Measurements from ENCODE around the gene SMIM38.

Gene SMIM38

DNA sequence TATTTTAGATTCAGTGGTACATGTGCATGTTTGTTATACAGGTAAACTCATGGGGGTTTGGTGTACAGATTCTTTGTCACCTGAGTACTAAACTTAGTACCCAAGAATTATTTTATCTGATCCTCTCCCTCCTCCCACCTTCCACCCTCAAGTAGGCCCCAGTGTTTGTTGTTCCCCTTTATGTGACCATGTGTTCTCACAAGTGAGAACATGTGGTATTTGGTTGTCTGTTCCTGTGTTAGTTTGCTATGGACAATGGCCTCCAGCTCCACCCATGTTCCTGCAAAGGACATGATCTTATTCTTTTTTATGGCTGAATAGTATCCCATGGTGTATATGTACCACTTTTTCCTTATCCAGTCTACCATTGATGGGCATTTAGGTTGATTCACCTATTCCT, 6.8 kb downstream of the SMIM38 start:
- DNase-seq, result no peak

DNA sequence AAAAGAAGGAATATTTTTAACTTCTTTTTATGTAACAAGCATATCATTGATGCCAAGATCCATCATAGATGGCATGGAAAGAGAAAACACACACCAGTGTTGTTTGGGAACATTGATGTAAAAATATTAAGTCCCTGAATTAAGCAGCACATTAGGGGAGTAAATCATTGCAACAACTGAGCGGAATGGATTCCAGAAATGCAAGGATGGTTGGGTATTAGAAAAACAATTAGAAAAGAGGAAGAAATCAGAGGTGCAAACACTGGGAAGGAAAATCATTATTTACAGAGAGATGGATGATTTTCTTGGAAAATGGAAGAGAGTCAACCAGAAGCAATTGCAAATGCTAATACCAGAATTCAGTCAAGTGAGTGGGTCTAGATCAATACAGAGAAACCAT, 8.1 kb downstream of the SMIM38 start:
- DNase-seq, result no peak

DNA sequence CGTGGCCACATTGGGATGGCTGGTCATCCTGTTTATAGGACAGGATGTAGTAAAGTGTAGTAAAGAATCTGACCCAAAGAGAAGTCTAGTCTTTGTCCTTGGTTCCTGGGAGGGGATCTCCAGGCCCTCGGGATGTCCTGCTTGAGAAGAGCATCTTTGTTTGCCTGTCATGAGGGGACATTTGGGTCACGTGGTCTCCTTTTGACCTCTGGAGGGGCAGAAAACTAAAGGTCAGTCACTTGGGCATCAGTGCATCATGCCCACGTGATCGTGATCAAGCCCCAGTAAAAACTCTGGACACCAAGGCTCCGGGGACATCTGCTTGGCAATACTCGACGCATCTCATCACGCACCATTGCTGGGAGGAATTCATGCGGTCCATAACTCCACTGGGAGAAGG, 9.1 kb downstream of the SMIM38 start:
- DNase-seq, result no peak

DNA sequence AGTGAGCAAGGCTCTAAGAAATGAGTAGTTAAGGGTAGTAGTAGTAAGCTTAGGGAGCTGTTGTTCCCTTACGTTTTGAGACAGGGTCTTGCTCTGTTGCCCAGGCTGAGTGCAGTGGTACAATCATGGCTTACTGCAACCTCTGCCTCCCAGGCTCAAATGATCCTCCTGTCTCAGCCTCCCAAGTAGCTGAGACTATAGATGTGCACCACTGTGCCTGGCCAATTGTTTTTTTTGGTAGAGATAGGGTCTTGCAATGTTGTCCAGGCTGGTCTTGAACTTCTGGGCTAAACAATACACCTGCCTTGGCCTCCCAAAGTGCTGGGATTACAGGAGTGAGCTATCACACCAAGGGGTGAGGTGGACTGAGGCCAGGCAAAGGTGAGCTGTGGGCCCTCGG, 10.0 kb downstream of the SMIM38 start:
- no peak for DNase-seq

DNA sequence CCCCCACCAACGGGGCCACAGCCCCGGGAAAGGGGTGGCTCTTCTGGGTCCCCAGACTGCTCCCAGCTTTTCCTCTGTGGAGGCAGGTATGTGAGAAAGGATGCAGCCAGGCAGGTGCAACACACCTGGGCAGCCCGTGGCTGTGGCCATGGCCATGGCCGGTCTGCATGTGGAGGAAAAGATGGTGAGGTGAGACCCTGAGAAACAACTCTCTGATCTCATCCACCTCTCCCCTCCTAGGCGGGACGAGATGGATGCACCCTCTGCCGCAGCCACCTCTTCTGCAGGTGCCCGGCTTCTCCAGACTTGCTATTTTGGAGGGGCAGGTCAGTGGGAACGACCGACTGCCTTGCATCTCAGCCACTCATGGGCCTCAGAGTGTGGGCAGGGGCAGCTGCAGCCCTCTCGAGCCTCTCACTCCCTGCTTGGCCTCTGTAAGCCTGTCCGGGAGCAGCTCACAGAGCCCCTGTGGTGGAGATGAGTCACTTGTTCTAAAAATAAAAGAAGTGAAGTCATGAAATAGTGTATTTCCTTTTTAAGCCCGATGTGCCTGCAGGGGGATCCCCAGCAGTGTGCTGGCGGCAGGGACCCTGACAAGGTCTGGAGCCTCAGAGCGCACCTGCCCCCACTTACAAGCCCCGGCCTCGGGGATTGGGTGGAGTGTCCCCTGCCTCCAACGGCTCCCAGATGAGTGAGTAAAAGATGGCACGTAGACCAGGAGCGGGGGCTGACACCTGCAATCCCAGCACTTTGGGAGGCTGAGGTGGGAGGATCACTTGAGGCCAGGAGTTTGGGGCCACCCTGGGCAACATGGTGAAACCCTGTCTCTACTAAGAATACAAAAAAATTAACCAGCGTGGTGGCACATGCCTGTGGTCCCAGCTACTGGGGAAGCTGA, 10.7 kb downstream of the SMIM38 start:
- DNase-seq, result peak; percentile 26

DNA sequence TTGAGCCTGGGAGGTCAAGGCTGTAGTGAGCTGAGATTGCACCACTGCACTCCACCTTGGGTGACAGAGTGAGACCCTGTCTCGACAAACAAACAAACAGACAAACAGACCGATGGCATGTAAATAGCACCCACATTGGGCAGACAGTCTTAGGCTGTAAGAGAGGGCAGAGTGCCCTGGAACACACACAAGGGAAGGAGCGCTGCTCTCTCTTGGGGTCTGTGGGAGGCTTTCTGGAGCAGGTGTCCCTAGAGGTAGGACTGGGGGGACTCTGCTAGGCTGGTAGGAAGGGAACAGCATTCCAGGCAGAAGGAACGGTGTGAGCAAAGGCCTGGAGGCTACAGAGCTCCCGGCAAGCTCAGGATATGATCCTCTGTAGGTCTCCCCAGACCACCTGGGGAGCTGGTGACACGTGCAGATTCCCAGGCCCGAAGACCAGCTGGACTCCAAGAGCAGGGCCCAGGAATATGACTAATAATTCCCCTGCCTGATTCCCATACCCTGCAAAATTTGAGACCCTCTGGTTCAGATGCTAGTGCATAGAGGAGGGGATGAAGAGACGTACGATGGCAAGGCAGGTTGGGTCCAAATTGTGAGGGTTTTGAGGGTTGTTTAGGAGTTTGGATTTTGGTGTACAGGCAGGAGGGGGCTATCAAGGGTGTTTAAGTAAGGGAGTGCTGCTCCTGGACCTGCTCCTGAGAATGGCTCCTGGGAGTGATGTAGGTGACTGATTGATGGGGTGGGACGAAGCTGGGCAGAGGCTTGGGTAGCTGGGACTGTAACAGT, 11.6 kb downstream of the SMIM38 start:
- DNase-seq, result no peak

DNA sequence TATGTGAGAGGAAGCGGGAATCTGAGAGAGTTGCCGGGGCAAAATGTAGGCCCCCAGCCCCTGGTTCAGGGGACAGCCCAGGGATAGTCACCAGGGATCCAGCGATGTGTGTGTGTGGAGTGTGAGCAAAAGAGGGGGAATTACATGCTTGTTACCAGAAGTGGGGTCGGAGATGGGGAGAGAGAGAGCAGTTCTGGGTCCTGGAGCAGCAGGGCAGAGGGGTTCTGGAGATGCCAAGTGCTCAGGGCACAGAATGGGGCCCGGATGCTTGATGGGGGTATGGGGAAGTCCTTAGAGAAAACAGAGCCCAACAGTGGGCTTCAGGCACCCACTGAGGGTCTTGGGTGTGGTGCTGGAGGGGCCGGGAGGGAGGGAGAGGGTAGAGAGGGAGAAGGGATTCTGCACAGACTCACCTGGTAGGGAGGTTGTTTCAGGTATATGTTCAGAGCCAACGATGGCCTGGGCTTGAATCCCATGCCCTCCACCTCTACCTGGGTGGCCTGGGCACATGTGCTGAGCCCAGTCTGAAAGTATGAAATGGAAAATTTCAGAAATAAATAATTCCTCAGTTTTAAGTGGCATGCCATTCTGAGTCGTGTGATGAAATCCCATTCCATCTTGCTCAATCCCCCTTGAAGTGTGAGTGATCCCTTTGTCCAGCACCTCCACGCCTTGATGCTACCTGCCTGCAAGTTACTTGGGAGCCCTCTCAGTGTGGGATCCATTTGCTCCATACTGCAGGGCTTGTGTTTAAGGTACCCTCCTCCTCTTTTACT, 12.4 kb downstream of the SMIM38 start:
- DNase-seq, result no peak

DNA sequence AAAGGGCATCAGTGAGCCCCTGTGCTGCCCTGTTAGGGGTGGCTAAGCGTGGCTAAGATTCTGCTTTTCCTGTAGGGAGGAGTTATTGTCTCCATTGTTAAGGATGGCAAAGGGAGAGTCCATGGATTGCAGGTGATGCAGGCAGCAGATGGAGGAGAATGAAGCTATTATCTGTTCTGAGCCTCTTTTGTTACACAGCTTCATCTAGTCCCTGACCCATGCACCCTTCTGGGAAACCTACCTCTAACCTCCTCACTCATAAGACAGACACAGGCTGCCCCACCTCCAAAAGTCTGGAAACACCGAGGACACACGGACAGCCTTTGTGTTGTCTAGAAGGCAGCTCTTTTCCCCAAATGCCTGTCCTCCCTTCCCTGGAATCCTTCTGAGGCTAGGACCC, 13.7 kb downstream of the SMIM38 start:
- no peak for DNase-seq

DNA sequence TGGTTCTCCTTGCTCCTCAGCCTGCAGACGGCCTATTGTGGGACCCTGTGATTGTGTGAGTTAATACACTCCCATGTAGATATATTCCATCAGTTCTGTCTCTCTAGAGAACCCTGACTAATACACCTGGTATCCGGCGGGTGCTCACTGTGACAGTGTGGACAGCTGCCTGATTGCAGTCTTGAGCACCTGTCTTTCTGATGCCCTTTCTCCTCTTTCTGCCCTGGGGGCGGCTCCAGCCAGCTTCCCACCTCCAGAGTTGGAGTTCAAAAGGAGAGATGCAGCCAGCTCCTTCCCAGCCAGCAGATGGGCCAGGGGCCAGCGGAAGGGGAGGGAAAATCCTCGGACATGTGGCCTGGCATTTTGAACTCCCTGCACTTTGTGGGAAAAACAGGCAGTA, 15.0 kb downstream of the SMIM38 start:
- no peak for DNase-seq

DNA sequence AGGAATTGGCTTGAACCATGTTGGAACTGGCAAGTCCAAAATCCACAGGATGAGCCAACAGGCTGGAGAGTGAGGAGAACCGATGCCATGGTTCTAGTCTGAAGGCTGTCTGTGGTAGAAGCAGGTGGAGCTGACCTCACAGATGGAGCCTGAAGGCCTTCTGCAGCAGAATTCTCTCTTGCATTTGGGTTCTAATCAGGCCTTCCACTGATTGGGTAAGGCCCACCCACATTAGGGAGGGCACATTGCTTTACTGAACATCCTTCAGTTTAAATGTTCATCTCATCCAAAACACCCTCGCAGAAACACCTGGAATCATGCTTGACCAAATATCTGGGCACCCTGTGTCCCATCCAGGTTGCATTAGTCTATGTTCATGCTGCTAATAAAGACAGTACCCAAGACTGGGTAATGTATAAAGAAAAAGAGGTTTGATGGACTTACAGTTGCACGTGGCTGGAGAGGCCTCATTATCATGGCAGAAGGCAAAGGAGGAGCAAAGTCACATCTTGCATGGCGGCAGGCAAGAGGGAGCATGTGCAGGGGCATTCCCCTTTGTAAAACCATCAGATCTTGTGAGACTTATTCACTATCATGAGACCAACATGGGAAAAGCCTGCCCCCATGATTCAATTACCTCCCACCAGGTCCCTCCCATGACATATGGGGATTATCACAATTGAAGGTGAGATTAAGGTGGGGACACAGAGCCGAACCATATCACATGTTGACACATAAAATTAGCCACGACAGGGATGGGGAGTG, 15.9 kb downstream of the SMIM38 start:
- no peak for DNase-seq

DNA sequence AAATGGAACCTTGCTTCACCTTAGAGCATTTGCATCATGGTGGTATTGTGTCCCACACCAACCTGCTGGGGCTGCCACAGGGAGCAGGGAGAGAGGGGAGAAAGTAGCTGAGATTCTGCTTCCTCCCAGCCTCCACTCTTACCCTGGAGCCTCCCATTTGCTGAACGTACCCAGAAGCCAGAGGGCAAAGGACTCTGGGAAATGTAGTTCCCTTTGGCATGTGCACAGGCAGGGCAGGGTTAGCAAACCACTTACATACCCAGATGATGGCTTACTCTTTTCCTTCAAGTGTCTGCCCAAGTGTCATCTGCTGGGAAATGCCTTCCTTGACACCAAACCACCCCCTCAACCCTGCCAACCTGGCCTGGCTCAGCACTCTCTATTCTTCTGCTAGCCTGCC, 16.9 kb downstream of the SMIM38 start:
- DNase-seq, result no peak

DNA sequence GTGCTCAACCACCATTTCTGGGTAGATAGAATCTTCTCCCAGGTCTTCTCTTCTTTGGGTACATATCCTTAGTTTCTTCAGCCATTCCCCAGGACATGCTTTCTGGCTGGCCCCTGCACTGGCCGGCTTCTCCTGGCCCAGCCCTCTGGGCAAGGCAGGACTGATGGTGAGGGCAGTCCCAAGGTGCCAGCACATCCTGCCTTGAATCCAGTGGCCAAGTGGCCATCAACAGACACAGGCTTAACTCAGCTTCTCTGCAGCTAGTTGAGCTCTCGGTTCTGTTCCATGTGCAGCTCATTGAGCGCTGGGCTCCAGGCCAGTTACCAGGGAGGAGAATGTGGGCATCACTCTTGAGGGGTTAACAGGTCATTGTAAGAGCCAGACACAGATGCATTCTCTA, 17.6 kb downstream of the SMIM38 start:
- no peak for DNase-seq

DNA sequence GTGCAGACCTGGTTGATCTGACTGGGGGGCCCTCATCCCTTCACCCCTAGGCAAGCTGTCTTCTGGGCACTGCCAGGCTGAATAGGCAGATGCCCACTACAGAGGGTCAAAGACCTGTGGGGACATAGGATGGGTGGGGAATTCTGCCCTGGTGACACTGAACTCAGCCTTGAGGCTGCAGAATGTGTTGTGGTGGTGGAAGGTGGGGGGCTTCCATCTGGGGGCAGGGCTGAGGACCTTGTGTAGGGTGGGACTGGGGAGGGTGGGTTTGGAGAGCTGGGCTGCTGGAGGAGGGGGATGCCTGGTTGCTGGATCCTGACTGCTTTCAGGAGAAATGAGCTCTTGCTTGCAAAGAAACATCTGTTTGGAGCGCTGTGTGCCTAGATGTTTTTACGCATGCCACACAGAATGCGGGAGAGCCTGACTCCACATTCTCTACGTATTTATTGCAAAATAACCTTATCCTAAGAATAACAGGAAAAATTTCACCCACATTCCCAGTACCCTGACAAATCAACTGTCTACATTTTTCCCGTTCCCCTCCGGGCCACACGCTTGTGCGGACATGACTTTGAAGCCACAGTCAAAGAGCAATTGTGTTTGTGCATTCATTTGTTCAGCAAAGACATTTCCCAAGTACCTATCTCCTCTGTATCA, 18.3 kb downstream of the SMIM38 start:
- DNase-seq, result no peak

DNA sequence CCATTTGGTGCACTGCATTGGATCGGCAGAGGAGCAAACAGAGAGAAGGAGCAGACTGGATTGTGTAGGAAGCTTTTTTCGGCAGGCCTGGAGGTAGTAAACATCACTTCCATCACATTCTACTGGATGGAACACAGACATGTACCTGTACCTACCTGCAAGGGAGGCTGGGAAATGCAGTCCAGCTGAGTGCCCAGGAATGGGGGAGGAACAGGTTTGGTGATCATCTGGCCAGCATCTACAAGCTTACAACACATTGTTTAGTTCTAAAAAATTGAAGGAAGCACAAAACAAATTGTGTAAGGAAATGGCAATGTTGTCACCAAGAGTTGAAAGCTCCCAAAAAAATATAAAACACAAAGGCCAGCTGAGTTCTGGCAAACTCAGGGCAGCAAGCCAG, 19.1 kb downstream of the SMIM38 start:
- DNase-seq, result no peak

DNA sequence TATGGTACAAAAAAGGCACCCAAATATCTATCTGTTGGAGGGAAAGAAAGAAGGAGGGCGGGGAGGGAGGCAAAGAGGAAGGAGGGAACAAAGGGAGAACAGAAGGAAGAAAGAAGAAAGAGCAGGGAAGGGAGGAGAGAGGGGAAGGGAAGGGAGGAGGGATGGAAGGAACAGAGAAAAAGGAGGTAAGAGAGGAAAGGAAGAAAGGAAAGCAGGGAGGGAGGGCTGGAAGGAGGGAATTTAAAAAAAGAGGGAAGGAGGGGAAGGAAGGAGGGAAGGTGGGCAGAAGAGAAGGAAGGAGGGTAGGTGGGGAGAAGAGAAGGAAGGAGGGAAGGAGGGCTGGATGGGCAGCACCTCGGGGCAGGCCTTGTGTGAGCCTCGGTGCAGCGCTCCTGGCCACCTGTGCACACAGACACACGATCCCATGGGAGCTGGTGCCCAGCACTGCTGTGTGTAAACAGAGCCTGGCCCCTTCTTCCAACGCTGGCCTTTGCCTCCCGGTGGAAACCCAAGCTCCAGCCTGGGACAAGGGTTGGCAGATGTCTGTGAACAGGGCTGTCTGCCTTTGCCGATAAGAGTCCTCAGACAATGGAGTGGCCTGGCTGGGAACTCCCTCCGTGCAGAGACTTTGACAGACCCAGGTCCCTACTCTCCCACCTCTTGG, 23.2 kb downstream of the SMIM38 start:
- no peak for DNase-seq

DNA sequence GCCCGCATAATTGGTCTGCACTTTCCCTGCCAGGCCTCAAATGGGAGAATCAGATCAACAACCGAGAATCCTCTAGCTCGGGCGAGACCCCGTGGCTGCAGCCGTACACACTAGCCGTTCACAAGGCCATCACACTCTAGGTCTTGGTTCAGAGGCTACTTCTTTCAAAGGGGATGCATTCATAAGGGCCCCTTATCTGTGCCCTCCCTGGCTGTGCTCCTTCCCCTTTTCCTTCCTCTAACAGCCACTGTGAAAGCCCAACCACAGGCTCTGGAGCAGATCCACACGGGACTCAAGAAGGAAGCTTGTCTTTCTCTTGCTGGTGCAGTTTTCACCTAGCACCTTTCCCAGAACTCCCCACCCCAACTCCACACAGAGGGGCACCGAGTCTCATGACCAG, 24.5 kb downstream of the SMIM38 start:
- no peak for DNase-seq

DNA sequence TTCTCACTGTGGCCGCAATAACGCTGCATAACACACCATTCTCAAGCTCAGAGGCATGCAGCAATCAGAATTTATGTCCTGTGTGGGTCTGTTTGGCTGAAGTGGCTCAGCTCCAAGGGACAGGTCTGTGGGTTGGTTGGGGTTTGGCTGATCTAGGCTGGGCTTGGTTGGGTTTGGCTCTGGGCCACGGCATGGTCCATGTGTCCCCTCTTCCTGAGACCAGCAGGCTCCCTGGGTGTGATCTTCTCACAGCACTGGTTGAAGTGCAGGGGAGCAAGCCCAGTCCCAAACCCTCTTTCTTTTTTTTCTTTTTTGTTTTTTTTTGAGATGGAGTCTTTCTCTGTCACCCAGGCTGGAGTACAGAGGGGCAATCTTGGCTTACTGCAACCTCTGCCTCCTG, 25.0 kb downstream of the SMIM38 start:
- DNase-seq, result no peak

DNA sequence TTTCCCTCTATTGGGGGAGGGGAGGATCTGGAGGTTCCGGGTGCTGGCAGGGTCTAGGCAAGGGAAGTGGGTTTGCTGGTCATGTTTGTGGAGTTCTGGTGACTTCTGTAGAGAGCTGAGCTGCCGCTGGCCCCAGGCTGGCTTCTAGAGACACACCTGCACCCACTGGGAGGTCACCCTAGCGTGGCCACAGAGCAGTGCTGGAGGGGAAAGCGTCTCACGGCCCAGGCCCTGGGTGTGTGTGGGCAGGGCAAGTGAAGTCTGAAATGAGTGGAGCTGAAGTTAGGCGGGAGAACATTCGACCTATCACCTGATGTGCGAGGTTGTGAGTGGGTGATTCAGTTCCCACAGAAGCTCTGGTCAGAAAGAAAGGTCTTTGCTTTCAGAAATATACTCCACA, 27.9 kb downstream of the SMIM38 start:
- no peak for DNase-seq

DNA sequence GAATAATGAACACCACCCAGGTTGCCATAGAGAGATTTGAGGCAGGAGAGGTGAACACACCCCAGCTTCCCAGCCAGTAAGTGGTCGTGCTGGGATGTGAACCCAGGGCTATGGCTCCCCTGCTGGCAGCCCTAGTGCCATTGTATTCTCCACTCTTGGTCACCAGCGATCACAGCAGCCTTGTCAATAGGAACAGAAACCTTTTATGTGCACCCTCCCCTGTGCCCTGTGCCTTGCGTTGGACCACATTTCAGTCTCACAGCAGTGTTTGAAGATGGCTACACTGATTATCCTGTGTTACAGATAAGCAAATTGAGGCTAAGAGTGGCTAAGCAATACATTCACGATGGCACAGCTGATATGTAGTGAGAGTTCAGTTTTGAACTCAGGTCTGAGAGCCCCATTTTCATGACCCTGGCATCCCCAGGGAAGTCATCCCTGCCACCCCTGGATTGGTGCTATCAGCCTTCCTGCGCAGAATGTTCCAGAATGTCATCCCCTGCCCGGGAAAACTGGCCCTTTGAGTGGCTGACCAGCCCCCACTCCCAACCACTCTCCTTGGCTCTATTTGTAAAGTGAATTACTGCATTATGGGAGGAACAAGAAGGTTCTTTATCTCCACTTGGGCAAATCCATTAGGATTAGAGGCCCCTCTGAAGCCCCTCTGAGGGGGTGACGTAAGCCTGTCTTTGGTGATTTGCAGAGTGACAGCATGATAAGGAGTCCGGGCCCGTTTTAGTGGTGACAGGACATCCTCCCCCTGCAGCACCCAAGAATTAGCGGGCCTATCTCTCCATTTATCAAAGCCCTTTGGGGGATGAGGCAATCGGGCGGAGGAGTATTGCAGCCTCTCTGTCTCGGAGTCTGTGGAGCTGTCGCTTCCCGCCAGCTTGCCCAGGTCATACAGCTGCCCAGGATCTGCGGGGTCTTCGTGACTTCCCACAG, 30.9 kb downstream of the SMIM38 start:
- no peak for DNase-seq

DNA sequence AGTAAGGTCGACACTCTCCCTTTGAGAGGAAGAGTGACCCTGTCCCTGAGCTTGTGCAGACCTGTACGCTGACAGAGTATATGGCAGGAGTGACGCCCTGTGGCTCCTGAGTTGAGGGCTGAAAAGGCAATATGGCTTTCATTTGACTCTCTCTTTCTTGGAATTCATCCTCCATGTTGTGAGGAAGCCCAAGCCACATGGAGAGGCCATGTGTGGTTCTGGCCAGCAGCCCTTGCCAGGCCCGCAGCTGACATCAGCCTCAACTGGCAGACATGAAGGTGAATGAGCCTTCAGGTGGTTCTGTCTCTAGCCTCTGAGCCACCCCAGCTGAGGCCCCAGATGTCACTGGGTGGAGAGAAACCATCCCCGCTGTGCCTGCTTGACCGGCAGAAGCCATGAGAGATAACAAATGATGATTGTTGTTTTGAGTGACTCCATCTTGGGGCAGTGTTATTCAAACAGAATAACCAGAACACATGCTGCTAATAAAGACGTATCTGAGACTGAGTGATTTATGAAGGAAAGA, 31.9 kb downstream of the SMIM38 start:
- no peak for DNase-seq

All from NCI-H1436 (cell line).